Stomach (tissue), 9 donors: ENCODE data around the gene CCDC9. TPM values are rescaled to one million over a fixed set of nuclear protein-coding genes. Genes with fewer than 3 reads are reported as not detected.

Experiments
- DNase-seq, 2 donors: peaks; one replicate each; pipeline versions ENCODE4 v3.0.0 to v3.0.0-alpha.2; 2013 to 2019
- H3K27ac ChIP-seq, 5 donors: fragments of 200-600 bp in 4 of 5; sonication (generic) in 4 of 5; one replicate each; pipeline ENCODE4 v1.5.1; 2013 to 2019; ENCODE audit warnings: mild to moderate bottlenecking in 1 of 5, moderate library complexity in 1 of 5
- H3K27me3 ChIP-seq, 3 donors: fragments of 200-600 bp; sonication (generic); one replicate each; pipeline ENCODE4 v1.5.1; 2017 to 2019; ENCODE audit warnings: mixed run types in 1 of 3
- H3K36me3 ChIP-seq, 4 donors: fragments of 200-600 bp; sonication (generic); 1 replicate in 3 of 4; 2 replicates in 1 of 4; pipeline ENCODE4 v1.5.1; 2016 to 2019
- H3K4me1 ChIP-seq, 4 donors: fragments of 200-600 bp; sonication (generic); one replicate each; pipeline ENCODE4 v1.5.1; 2016 to 2019
- H3K4me3 ChIP-seq, 4 donors: fragments of 200-600 bp; sonication (generic) in 3 of 4; one replicate each; pipeline ENCODE4 v1.5.1; 2016 to 2019; ENCODE audit warnings: mild to moderate bottlenecking in 1 of 4
- H3K9me3 ChIP-seq, 4 donors: fragments of 200-600 bp; sonication (generic); one replicate each; pipeline ENCODE4 v1.5.1; 2016 to 2019
- EP300 ChIP-seq: sonication (generic); formaldehyde crosslinking; IDR thresholded peaks from one replicate; pipeline ENCODE4 v1.6.1; 2017; ENCODE audit warnings: antibody characterized with exemption
- POLR2A ChIP-seq, 4 donors: fragments of 450-650 bp; IDR thresholded peaks; one replicate each; pipeline ENCODE4 v1.6.1; 2016; ENCODE audit warnings: antibody characterized with exemption in 4 of 4, control low read depth in 2 of 4, mild to moderate bottlenecking in 1 of 4, moderate library complexity in 1 of 4
- POLR2AphosphoS5 ChIP-seq, 3 donors: sonication (generic); formaldehyde crosslinking; IDR thresholded peaks; one replicate each; pipeline ENCODE4 v1.6.1; 2016; ENCODE audit warnings: antibody characterized with exemption in 3 of 3
- WGBS, 5 donors: extraction: QIAGEN DNeasy Blood & Tissue Kit in 3 of 5; methylation state at CpG; one replicate each; pipeline versions ENCODE4 v1.1.5 to v1.1.7; 2013 to 2018; 5-methylcytosine and 5-hydroxymethylcytosine counted together
- intact Hi-C: fragments of 100-400 bp; cut with DNase I; formaldehyde crosslinking; loops from one replicate; pipeline ENCODE4 v1.15.1; 2023; ENCODE audit warnings: low total_unique reads
- polyA plus RNA-seq, 3 donors: library from polyadenylated mRNA; stranded (reverse); fragments of 200-250 nt; gene quantifications; one replicate each; pipeline ENCODE4 v1.2.3, GENCODE V29; 2013
- total RNA-seq, 5 donors: library from RNA; depleted of rRNA; stranded (reverse); fragments of >200 nt; gene quantifications; one replicate each; pipeline versions ENCODE4 v1.1.0 to v1.2.3, GENCODE V29; 2014 to 2016
- TF ChIP-seq, protein P1 (sequence below), 7 experiments: fragments of 450-650 bp in 4 of 7; fragments of 200-600 bp in 3 of 7; sonication (generic) in 3 of 7; IDR thresholded peaks; one replicate each; pipeline ENCODE4 v1.5.1; 2016 to 2019; ENCODE audit warnings: antibody characterized with exemption in 7 of 7, control low read depth in 2 of 7, mild to moderate bottlenecking in 1 of 7
- donor health status: healthy with polysubstance abuse.
- donor health status: Bipolar disorder and iron deficiency.
- donor health status: healthy.

The CCDC9 gene
- total and polyA plus RNA-seq, 8 donors, result 14.3 to 62.4 (median 21.3) TPM

DNA sequence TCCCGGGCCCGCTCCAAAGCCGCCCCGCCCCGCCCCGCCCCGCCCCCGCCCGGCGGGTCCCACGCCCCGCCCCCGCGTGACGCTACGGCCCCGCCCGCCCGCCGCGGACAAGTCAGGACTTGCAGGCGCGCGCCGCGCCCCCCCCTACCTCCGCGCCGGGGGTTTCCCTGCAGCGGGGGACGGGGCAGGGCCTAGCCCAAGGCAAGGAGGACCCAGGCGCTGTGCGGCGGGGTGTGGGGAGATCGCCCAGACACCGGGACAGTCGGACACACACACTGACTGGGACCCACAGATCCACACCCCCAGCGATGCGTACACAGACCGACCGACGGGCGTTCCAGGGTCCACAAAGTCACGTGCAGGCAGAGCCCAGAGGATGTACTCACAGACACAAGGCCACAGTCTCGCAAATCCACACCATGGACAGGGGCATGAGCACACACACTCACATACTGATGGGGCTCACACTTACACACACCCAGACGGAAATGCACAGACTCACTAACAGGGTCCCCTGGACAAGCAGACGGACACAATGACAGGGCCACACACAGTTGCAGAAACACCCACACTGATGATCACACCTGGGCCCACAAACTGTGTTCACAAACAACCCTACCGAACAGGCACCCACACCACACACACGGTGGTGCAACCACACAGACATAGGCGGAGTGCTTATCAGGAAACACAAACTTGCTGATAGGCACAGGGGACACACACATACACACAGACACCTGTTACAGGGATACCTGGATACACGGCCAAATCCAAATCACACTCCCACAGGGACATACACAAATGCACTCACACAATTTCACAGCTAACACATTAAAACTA, 24.9 kb upstream of the CCDC9 start:
- 2 to 23% (median 7%) methylated on average over 3 to 51 of the region's 51 CpGs for WGBS, 5 donors
- peak; percentile 93 to 95 for DNase-seq
- no peak for TF ChIP-seq POLR2A (IDR thresholded peaks at IDR 0.05)
- peak; percentile 13 to 62 (median 21) for TF ChIP-seq POLR2AphosphoS5 (IDR thresholded peaks at IDR 0.05)
- TF ChIP-seq, protein P1, sequence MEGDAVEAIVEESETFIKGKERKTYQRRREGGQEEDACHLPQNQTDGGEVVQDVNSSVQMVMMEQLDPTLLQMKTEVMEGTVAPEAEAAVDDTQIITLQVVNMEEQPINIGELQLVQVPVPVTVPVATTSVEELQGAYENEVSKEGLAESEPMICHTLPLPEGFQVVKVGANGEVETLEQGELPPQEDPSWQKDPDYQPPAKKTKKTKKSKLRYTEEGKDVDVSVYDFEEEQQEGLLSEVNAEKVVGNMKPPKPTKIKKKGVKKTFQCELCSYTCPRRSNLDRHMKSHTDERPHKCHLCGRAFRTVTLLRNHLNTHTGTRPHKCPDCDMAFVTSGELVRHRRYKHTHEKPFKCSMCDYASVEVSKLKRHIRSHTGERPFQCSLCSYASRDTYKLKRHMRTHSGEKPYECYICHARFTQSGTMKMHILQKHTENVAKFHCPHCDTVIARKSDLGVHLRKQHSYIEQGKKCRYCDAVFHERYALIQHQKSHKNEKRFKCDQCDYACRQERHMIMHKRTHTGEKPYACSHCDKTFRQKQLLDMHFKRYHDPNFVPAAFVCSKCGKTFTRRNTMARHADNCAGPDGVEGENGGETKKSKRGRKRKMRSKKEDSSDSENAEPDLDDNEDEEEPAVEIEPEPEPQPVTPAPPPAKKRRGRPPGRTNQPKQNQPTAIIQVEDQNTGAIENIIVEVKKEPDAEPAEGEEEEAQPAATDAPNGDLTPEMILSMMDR (IDR thresholded peaks at IDR 0.05), result no peak
- no peaks in the 10 kb centered on the region for H3K36me3 ChIP-seq
- peak overlapping the region; percentile 83 to 99 (median 91) for H3K27ac ChIP-seq
- no peaks in the 10 kb centered on the region for H3K27me3 ChIP-seq
- H3K4me1 ChIP-seq, result peaks cover 48 to 64% (median 52%) of the 10 kb centered on the region in 4 donors
- intact Hi-C loops, result no loop called here
- H3K9me3 ChIP-seq, result no peaks in the 10 kb centered on the region
- H3K4me3 ChIP-seq, result peak overlapping the region; percentile 74 to 99 (median 97)

DNA sequence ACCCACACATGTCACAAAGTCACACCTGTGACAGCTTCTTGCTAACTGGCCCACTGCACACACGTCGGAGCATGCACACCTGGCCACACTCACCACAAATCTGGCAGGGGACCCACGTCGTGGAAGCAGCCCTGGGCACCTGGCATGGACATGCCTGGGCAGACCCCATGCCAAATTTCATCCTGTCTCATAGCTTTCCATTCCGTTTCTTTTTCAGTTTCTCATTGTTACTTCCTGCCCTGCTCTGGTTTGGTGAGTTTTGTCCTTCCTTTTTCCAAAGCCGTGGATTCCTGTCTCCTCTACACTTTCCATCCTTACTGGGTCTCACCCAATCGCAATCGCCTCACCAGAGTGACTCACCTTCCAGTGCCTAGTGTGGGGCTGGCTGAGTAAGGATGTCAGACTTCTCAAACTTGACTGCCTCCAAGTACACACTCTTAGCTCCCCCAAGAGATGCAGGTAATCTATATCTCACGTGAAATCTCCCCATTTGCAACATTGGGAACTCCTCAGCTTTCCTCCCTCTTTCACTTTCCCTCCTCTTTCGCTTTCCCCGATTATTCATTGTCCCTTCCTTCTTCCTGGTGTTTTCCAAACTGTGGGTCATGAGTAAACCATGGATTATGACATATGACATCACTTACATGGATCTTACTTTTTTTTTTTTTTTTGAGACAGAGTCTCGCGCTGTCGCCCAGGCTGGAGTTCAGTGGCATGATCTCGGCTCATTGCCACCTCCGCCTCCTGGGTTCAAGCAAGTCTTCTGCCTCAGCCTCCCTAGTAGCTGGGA, 23.7 kb upstream of the CCDC9 start:
- intact Hi-C loops, result no loop called here

DNA sequence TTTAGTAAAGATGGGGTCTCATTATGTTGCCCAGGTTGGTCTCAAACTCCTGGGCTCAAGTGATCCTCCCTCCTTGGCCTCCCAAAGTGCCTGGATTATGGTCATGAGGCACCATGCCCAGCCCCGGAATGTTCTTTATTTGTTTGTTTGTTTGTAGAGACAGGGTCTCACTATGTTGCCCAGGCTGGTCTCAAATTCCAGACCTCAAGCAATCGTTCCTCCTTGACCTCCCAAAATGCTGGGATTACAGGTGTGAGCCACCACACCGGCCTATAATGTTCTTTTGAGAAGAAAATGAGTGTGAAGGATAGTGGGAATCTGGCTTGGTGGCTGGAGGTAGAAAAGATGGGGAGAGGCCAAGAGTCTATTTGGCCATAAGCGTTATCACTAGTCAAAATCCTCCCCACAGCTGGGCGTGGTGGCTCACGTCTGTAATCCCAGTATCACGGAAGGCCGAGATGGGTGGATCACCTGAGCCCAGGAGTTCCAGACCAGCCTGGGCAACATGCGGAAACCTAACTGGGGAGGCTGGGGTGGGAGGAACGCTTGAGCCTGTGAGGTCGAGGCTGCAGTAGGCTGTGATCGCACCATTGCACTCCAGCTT, 20.2 kb upstream of the CCDC9 start:
- intact Hi-C loops, result no loop called here
- H3K27me3 ChIP-seq, result peaks cover 0 to 21% (median 17%) of the 10 kb centered on the region in 3 donors
- H3K27ac ChIP-seq, result no peak overlapping the region
- peaks cover 34 to 41% (median 39%) of the 10 kb centered on the region in 4 donors for H3K4me1 ChIP-seq
- H3K9me3 ChIP-seq, result no peaks in the 10 kb centered on the region
- TF ChIP-seq, protein P1 (IDR thresholded peaks at IDR 0.05), result no peak
- TF ChIP-seq POLR2A (IDR thresholded peaks at IDR 0.05) (no peak), EP300 (no peak), POLR2AphosphoS5 (IDR thresholded peaks at IDR 0.05) (no peak)
- H3K4me3 ChIP-seq, result no peak overlapping the region
- H3K36me3 ChIP-seq, result no peaks in the 10 kb centered on the region
- WGBS, 5 donors, result 74 to 85% (median 79%) methylated on average over 12 of the region's 12 CpGs
- DNase-seq, result no peak

More for the DNA sequence above, 23.7 kb upstream of the CCDC9 start:
- DNase-seq, result no peak
- H3K9me3 ChIP-seq, result no peaks in the 10 kb centered on the region
- TF ChIP-seq POLR2AphosphoS5 (IDR thresholded peaks at IDR 0.05) (peak in 2 of 3 donors; percentile 8 to 22), EP300 (no peak)
- H3K27ac ChIP-seq, result peak overlapping the region; percentile 29 to 99 (median 91)
- H3K36me3 ChIP-seq, result no peaks in the 10 kb centered on the region
- H3K4me3 ChIP-seq, result peak overlapping the region in 2 of 4 donors; percentile 74 to 99
- H3K4me1 ChIP-seq, result peaks cover 36 to 52% (median 41%) of the 10 kb centered on the region in 4 donors
- 35 to 42% (median 38%) methylated on average over 16 of the region's 16 CpGs for whole genome bisulfite sequencing, 5 donors
- H3K27me3 ChIP-seq, result no peaks in the 10 kb centered on the region

DNA sequence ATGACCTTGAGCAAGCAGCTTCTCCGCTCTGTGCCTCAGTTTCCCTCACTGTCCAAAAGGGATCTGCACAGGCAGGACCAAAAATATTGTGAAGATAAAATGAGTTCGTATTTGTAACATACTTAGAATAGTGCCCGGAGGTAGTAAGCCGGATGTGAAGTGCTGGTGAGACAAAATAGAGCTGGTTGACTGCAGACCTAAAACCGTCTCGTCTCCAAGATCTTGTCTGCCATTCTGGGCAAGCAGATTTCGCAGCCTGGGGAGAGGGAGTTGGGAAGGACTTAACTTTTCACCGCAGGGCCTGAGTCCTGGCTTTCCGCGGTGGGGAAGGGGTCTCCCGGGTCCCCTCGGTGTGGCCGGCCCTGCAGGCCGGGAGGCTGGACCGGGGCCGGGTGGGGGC, 17.2 kb upstream of the CCDC9 start:
- peak overlapping the region in 2 of 5 donors; percentile 3 to 58 for H3K27ac ChIP-seq
- 8 to 21% (median 14%) methylated on average over 8 to 16 of the region's 16 CpGs for WGBS, 5 donors
- peak overlapping the region; percentile 36 to 39 (median 36) for H3K4me3 ChIP-seq

More for the DNA sequence above, 17.2 kb upstream of the CCDC9 start:
- no peaks in the 10 kb centered on the region for H3K36me3 ChIP-seq
- no peaks in the 10 kb centered on the region for H3K9me3 ChIP-seq
- no peak for TF ChIP-seq EP300
- TF ChIP-seq, protein P1 (IDR thresholded peaks at IDR 0.05), result no peak
- TF ChIP-seq POLR2A (IDR thresholded peaks at IDR 0.05), result no peak
- no peak for TF ChIP-seq POLR2AphosphoS5 (IDR thresholded peaks at IDR 0.05)
- H3K4me1 ChIP-seq, result peaks cover 38 to 46% (median 45%) of the 10 kb centered on the region in 4 donors
- no peak for DNase-seq
- peaks cover 0 to 32% (median 17%) of the 10 kb centered on the region in 3 donors for H3K27me3 ChIP-seq
- intact Hi-C loops, result no loop called here
